Measurements from ENCODE around the gene DNAH5.

Gene DNAH5

GRCh38 chr5:13919087-13919486, 25.4 kb downstream of the DNAH5 start:
- Mint-ChIP-seq H3K36me3 (ENCODE audit: low read depth) (no peaks in the 10 kb centered on the region), H3K27me3 (ENCODE audit: low read depth) (no peaks in the 10 kb centered on the region), H3K27ac (no peak overlapping the region), H3K4me1 (ENCODE audit: low read depth) (no peaks in the 10 kb centered on the region), H3K9me3 (peaks cover 5% of the 10 kb centered on the region), H3K4me3 (no peak overlapping the region)

GRCh38 chr5:13917061-13917460, 27.4 kb downstream of the DNAH5 start:
- no peaks in the 10 kb centered on the region for H3K4me1 Mint-ChIP-seq (ENCODE audit: low read depth)
- H3K36me3 Mint-ChIP-seq (ENCODE audit: low read depth), result no peaks in the 10 kb centered on the region
- H3K9me3 Mint-ChIP-seq, result no peaks in the 10 kb centered on the region

GRCh38 chr5:13913962-13914361, 30.5 kb downstream of the DNAH5 start:
- no peaks in the 10 kb centered on the region for H3K36me3 Mint-ChIP-seq (ENCODE audit: low read depth)
- H3K9me3 Mint-ChIP-seq, result no peaks in the 10 kb centered on the region
- no peak overlapping the region for H3K4me3 Mint-ChIP-seq
- no peaks in the 10 kb centered on the region for H3K27me3 Mint-ChIP-seq (ENCODE audit: low read depth)
- no peaks in the 10 kb centered on the region for H3K4me1 Mint-ChIP-seq (ENCODE audit: low read depth)
- H3K27ac Mint-ChIP-seq, result no peak overlapping the region

More at GRCh38 chr5:13917061-13917460, 27.4 kb downstream of the DNAH5 start:
- no peaks in the 10 kb centered on the region for H3K27me3 Mint-ChIP-seq (ENCODE audit: low read depth)
- H3K4me3 Mint-ChIP-seq, result no peak overlapping the region
- no peak overlapping the region for H3K27ac Mint-ChIP-seq

GRCh38 chr5:13910637-13911288, 33.7 kb downstream of the DNAH5 start:
- no peaks in the 10 kb centered on the region for H3K27me3 Mint-ChIP-seq (ENCODE audit: low read depth)
- H3K9me3 Mint-ChIP-seq, result no peaks in the 10 kb centered on the region
- H3K4me3 Mint-ChIP-seq, result no peak overlapping the region
- no peaks in the 10 kb centered on the region for H3K36me3 Mint-ChIP-seq (ENCODE audit: low read depth)
- H3K27ac Mint-ChIP-seq, result no peak overlapping the region
- H3K4me1 Mint-ChIP-seq (ENCODE audit: low read depth), result no peaks in the 10 kb centered on the region

- no peak overlapping the region for H3K4me3 Mint-ChIP-seq
- no peak overlapping the region for H3K27ac Mint-ChIP-seq
- H3K27me3 Mint-ChIP-seq (ENCODE audit: low read depth), result no peaks in the 10 kb centered on the region
Observed at GRCh38 chr5:13910201-13910600, 34.3 kb downstream of the DNAH5 start.

GRCh38 chr5:13909271-13909670, 35.2 kb downstream of the DNAH5 start:
- Mint-ChIP-seq H3K36me3 (ENCODE audit: low read depth) (no peaks in the 10 kb centered on the region), H3K4me3 (no peak overlapping the region), H3K9me3 (no peaks in the 10 kb centered on the region), H3K27me3 (ENCODE audit: low read depth) (no peaks in the 10 kb centered on the region), H3K4me1 (ENCODE audit: low read depth) (no peaks in the 10 kb centered on the region), H3K27ac (no peak overlapping the region)

More at GRCh38 chr5:13910201-13910600, 34.3 kb downstream of the DNAH5 start:
- Mint-ChIP-seq H3K36me3 (ENCODE audit: low read depth) (no peaks in the 10 kb centered on the region), H3K4me1 (ENCODE audit: low read depth) (no peaks in the 10 kb centered on the region), H3K9me3 (no peaks in the 10 kb centered on the region)

GRCh38 chr5:13898569-13898968, 45.9 kb downstream of the DNAH5 start:
- Mint-ChIP-seq H3K36me3 (ENCODE audit: low read depth) (no peaks in the 10 kb centered on the region), H3K27ac (no peak overlapping the region), H3K9me3 (peaks cover 7% of the 10 kb centered on the region), H3K4me1 (ENCODE audit: low read depth) (no peaks in the 10 kb centered on the region), H3K27me3 (ENCODE audit: low read depth) (no peaks in the 10 kb centered on the region), H3K4me3 (no peak overlapping the region)

- H3K27ac Mint-ChIP-seq, result no peak overlapping the region
- no peaks in the 10 kb centered on the region for H3K36me3 Mint-ChIP-seq (ENCODE audit: low read depth)
- H3K9me3 Mint-ChIP-seq, result peaks cover 12% of the 10 kb centered on the region
- no peak overlapping the region for H3K4me3 Mint-ChIP-seq
- no peaks in the 10 kb centered on the region for H3K27me3 Mint-ChIP-seq (ENCODE audit: low read depth)
- no peaks in the 10 kb centered on the region for H3K4me1 Mint-ChIP-seq (ENCODE audit: low read depth)
Observed at GRCh38 chr5:13878357-13878756, 66.1 kb downstream of the DNAH5 start.

- H3K27me3 Mint-ChIP-seq (ENCODE audit: low read depth), result no peaks in the 10 kb centered on the region
- H3K9me3 Mint-ChIP-seq, result peaks cover 22% of the 10 kb centered on the region
- no peaks in the 10 kb centered on the region for H3K36me3 Mint-ChIP-seq (ENCODE audit: low read depth)
- no peaks in the 10 kb centered on the region for H3K4me1 Mint-ChIP-seq (ENCODE audit: low read depth)
- no peak overlapping the region for H3K4me3 Mint-ChIP-seq
- H3K27ac Mint-ChIP-seq, result no peak overlapping the region
Observed at GRCh38 chr5:13866792-13867191, 77.7 kb downstream of the DNAH5 start.

- Mint-ChIP-seq H3K4me1 (ENCODE audit: low read depth) (no peaks in the 10 kb centered on the region), H3K27ac (no peak overlapping the region), H3K27me3 (ENCODE audit: low read depth) (no peaks in the 10 kb centered on the region), H3K36me3 (ENCODE audit: low read depth) (no peaks in the 10 kb centered on the region), H3K4me3 (no peak overlapping the region), H3K9me3 (peaks cover 22% of the 10 kb centered on the region)
Observed at GRCh38 chr5:13865312-13865711, 79.2 kb downstream of the DNAH5 start.

- H3K27me3 Mint-ChIP-seq (ENCODE audit: low read depth), result no peaks in the 10 kb centered on the region
- no peak overlapping the region for H3K27ac Mint-ChIP-seq
- H3K36me3 Mint-ChIP-seq (ENCODE audit: low read depth), result no peaks in the 10 kb centered on the region
- peaks cover 36% of the 10 kb centered on the region for H3K9me3 Mint-ChIP-seq
- H3K4me3 Mint-ChIP-seq, result no peak overlapping the region
- no peaks in the 10 kb centered on the region for H3K4me1 Mint-ChIP-seq (ENCODE audit: low read depth)
Observed at GRCh38 chr5:13860146-13860545, 84.3 kb downstream of the DNAH5 start.

- Mint-ChIP-seq H3K4me3 (no peak overlapping the region), H3K9me3 (peaks cover 37% of the 10 kb centered on the region), H3K4me1 (ENCODE audit: low read depth) (no peaks in the 10 kb centered on the region), H3K36me3 (ENCODE audit: low read depth) (no peaks in the 10 kb centered on the region), H3K27ac (no peak overlapping the region), H3K27me3 (ENCODE audit: low read depth) (no peaks in the 10 kb centered on the region)
Observed at GRCh38 chr5:13859270-13860065, 85.0 kb downstream of the DNAH5 start.

GRCh38 chr5:13843175-13843846, 101.2 kb downstream of the DNAH5 start:
- no peaks in the 10 kb centered on the region for H3K4me1 Mint-ChIP-seq (ENCODE audit: low read depth)
- no peak overlapping the region for H3K27ac Mint-ChIP-seq
- H3K9me3 Mint-ChIP-seq, result peaks cover 9% of the 10 kb centered on the region
- H3K27me3 Mint-ChIP-seq (ENCODE audit: low read depth), result no peaks in the 10 kb centered on the region
- H3K36me3 Mint-ChIP-seq (ENCODE audit: low read depth), result no peaks in the 10 kb centered on the region
- H3K4me3 Mint-ChIP-seq, result no peak overlapping the region

GRCh38 chr5:13833440-13833839, 111.0 kb downstream of the DNAH5 start:
- H3K4me1 Mint-ChIP-seq (ENCODE audit: low read depth), result no peaks in the 10 kb centered on the region
- H3K4me3 Mint-ChIP-seq, result no peak overlapping the region
- H3K9me3 Mint-ChIP-seq, result peaks cover 22% of the 10 kb centered on the region
- H3K36me3 Mint-ChIP-seq (ENCODE audit: low read depth), result no peaks in the 10 kb centered on the region
- no peak overlapping the region for H3K27ac Mint-ChIP-seq
- no peaks in the 10 kb centered on the region for H3K27me3 Mint-ChIP-seq (ENCODE audit: low read depth)

GRCh38 chr5:13831351-13831750, 113.1 kb downstream of the DNAH5 start:
- no peak overlapping the region for H3K4me3 Mint-ChIP-seq
- no peaks in the 10 kb centered on the region for H3K27me3 Mint-ChIP-seq (ENCODE audit: low read depth)
- no peak overlapping the region for H3K27ac Mint-ChIP-seq
- no peaks in the 10 kb centered on the region for H3K36me3 Mint-ChIP-seq (ENCODE audit: low read depth)
- H3K9me3 Mint-ChIP-seq, result peaks cover 19% of the 10 kb centered on the region
- H3K4me1 Mint-ChIP-seq (ENCODE audit: low read depth), result no peaks in the 10 kb centered on the region
